Measurements from ENCODE around the gene MBP. TPM values are rescaled to one million over a fixed set of nuclear protein-coding genes. Genes with fewer than 3 reads are reported as not detected.

The MBP gene
- total and polyA plus RNA-seq, 2 of the 4 experiments (the other 2 are of a cell fraction) = 0.72 to 0.90 TPM

DNA sequence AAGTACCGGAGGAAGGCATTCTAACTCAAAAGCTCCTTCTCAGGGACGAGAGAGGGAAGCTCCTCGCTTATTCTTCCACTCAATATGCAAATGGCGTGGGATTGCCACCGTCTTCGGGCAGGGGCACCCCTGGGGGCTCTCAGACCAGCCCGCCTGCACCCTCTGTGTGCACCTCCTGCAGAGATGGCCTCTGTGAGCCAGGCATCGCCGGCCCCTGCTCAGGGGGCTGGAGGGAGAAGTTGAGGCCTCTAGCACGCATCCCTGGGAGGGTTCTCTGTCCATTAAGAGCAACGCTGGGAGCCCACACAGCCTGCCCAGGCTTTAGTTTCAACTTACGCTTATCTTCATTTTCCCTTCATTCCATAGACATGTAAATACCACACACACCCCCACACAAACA lies 125.3 kb downstream of the MBP start:
- dilution Hi-C loops (cut with HindIII; ENCODE audit: low sequenced_read_pairs, unreplicated experiment) = no loop called here
- H3K9me3 ChIP-seq (ENCODE audit: control insufficient read depth, insufficient read depth, low read length) = no peaks in the 10 kb centered on the region
- H3K36me3 ChIP-seq (ENCODE audit: control insufficient read depth, insufficient read depth, low read length) = no peaks in the 10 kb centered on the region
- H2BK20ac ChIP-seq (ENCODE audit: low read depth, low read length) = no peak overlapping the region
- H3K4me1 ChIP-seq (ENCODE audit: control insufficient read depth, insufficient read depth, low read length) = peaks cover 2% of the 10 kb centered on the region; the same call in 1 of the 2 replicates
- H4K8ac ChIP-seq (ENCODE audit: low read depth in 2 of 2, low read length in 2 of 2) = no peak overlapping the region
- intact Hi-C loops (cut with micrococcal nuclease) = no loop called here
- no peak overlapping the region for H3K14ac ChIP-seq (replicated peaks; ENCODE audit: low read depth, low read length)
- H3K79me1 ChIP-seq (ENCODE audit: low read depth in 1 of 2, low read length in 2 of 2) = no peaks in the 10 kb centered on the region
- no TSS peak for BruUV-seq (replicated peaks)
- no peak overlapping the region for H3K4me2 ChIP-seq (ENCODE audit: low read depth, low read length)
- H3K23ac ChIP-seq (ENCODE audit: low read depth, low read length) = no peak overlapping the region
- H3K27ac ChIP-seq (ENCODE audit: insufficient read depth, low read length) = no peak overlapping the region
- no peak overlapping the region for H3K4me3 ChIP-seq (ENCODE audit: insufficient read depth, low read depth, low read length)
- TF ChIP-seq RCOR1 (IDR thresholded peaks at IDR 0.05; ENCODE audit: insufficient replicate concordance, low read length) (no peak), POLR2A (IDR thresholded peaks at IDR 0.05; ENCODE audit: low read depth, low read length) (no peak), CHD1 (IDR thresholded peaks at IDR 0.05; ENCODE audit: low read depth, low read length) (no peak), MAZ (IDR thresholded peaks at IDR 0.05; ENCODE audit: borderline replicate concordance, low read depth, low read length) (no peak), BHLHE40 (IDR thresholded peaks at IDR 0.05; ENCODE audit: low read depth, low read length) (no peak), FOS (IDR thresholded peaks at IDR 0.05; ENCODE audit: low read depth, low read length) (no peak), NFE2L2 (IDR thresholded peaks at IDR 0.05; ENCODE audit: low read depth, low read length) (no peak), MAFK (IDR thresholded peaks at IDR 0.05; ENCODE audit: low read depth, low read length) (no peak), CEBPB (IDR thresholded peaks at IDR 0.05; ENCODE audit: low read depth, low read length) (no peak), MXI1 (IDR thresholded peaks at IDR 0.05; ENCODE audit: borderline replicate concordance, low read depth, low read length) (no peak), RAD21 (IDR thresholded peaks at IDR 0.05; ENCODE audit: low read length) (no peak), SMC3 (IDR thresholded peaks at IDR 0.05; ENCODE audit: low read depth, low read length) (no peak), RFX5 (IDR thresholded peaks at IDR 0.05; ENCODE audit: low read depth, low read length) (no peak)
- TF ChIP-seq, protein P1, sequence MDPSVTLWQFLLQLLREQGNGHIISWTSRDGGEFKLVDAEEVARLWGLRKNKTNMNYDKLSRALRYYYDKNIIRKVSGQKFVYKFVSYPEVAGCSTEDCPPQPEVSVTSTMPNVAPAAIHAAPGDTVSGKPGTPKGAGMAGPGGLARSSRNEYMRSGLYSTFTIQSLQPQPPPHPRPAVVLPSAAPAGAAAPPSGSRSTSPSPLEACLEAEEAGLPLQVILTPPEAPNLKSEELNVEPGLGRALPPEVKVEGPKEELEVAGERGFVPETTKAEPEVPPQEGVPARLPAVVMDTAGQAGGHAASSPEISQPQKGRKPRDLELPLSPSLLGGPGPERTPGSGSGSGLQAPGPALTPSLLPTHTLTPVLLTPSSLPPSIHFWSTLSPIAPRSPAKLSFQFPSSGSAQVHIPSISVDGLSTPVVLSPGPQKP (IDR thresholded peaks at IDR 0.05; ENCODE audit: borderline replicate concordance, low read depth, low read length) = no peak
- TF ChIP-seq, protein P2, sequence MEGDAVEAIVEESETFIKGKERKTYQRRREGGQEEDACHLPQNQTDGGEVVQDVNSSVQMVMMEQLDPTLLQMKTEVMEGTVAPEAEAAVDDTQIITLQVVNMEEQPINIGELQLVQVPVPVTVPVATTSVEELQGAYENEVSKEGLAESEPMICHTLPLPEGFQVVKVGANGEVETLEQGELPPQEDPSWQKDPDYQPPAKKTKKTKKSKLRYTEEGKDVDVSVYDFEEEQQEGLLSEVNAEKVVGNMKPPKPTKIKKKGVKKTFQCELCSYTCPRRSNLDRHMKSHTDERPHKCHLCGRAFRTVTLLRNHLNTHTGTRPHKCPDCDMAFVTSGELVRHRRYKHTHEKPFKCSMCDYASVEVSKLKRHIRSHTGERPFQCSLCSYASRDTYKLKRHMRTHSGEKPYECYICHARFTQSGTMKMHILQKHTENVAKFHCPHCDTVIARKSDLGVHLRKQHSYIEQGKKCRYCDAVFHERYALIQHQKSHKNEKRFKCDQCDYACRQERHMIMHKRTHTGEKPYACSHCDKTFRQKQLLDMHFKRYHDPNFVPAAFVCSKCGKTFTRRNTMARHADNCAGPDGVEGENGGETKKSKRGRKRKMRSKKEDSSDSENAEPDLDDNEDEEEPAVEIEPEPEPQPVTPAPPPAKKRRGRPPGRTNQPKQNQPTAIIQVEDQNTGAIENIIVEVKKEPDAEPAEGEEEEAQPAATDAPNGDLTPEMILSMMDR (conservative IDR thresholded peaks at IDR 0.05; ENCODE audit: low read depth, low read length) = no peak
- TF ChIP-seq, protein P3, sequence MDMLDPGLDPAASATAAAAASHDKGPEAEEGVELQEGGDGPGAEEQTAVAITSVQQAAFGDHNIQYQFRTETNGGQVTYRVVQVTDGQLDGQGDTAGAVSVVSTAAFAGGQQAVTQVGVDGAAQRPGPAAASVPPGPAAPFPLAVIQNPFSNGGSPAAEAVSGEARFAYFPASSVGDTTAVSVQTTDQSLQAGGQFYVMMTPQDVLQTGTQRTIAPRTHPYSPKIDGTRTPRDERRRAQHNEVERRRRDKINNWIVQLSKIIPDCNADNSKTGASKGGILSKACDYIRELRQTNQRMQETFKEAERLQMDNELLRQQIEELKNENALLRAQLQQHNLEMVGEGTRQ (IDR thresholded peaks at IDR 0.05; ENCODE audit: low read depth, low read length) = no peak
- POLR2A ChIA-PET (ENCODE audit: unreplicated experiment) = no interaction called here
- 72% methylated on average over 6 of the region's 12 CpGs; no CpG with 5 or more reads in 1 of the 2 experiments for WGBS, 2 experiments (ENCODE audit: extremely low coverage in 2 of 2, insufficient read length in 1 of 2)
- H2AFZ ChIP-seq (replicated peaks; ENCODE audit: low read length, poor library complexity) = no peak overlapping the region
- no peaks in the 10 kb centered on the region for H3K9me1 ChIP-seq (ENCODE audit: insufficient read depth, low read length)
- H2BK120ac ChIP-seq (ENCODE audit: low read depth, low read length) = no peak overlapping the region
- peaks cover 7% of the 10 kb centered on the region for H3K27me3 ChIP-seq (ENCODE audit: control insufficient read depth, insufficient read depth, low read length)
- ATAC-seq (ENCODE audit: low read depth) = no peak
- no peaks in the 10 kb centered on the region for H4K20me1 ChIP-seq (ENCODE audit: insufficient read depth, low read length)
- no peak overlapping the region for H2BK15ac ChIP-seq (ENCODE audit: low read depth, low read length)
- H2AK5ac ChIP-seq (ENCODE audit: low read depth, low read length) = no peak overlapping the region
- no peak for DNase-seq
- H4K5ac ChIP-seq (ENCODE audit: low read depth, low read length) = no peak overlapping the region
- no peak overlapping the region for H2AK9ac ChIP-seq (replicated peaks; ENCODE audit: low read depth, low read length, poor library complexity)
- H3K18ac ChIP-seq (ENCODE audit: low read depth, low read length) = no peak overlapping the region
- H3K4ac ChIP-seq (ENCODE audit: low read depth, low read length) = no peak overlapping the region
- in situ Hi-C loops (cut with MboI; ENCODE audit: low sequenced_read_pairs) = no loop called here
- no peak overlapping the region for H2BK5ac ChIP-seq (ENCODE audit: low read depth, low read length, poor library complexity, severe bottlenecking)
- no peak overlapping the region for H3K9ac ChIP-seq (ENCODE audit: low read depth, low read length)
- no peak overlapping the region for H3K56ac ChIP-seq (ENCODE audit: extremely low read depth, insufficient read depth, low read length)
- CTCF ChIA-PET = no interaction called here
- H4K91ac ChIP-seq (ENCODE audit: insufficient read depth, low read depth, low read length) = no peak overlapping the region

Measured in IMR-90 (cell line).